ENCODE measurements around the gene LONRF2. TPM values are rescaled to one million over a fixed set of nuclear protein-coding genes. Genes with fewer than 3 reads are reported as not detected.

The LONRF2 gene
- total RNA-seq, 3 donors from 2014 or later: 5.1 to 24.9 (median 19.9) TPM

- Histone ChIP-seq H3K27ac (peak overlapping the region; percentile 80 to 81), H3K4me1 (peaks cover 0 to 5% of the 10 kb centered on the region in 2 donors), H3K9me3 (no peaks in the 10 kb centered on the region), H3K4me3 (no peak overlapping the region), H3K27me3 (no peaks in the 10 kb centered on the region), H3K36me3 (no peaks in the 10 kb centered on the region)
- TF ChIP-seq CTCF (IDR thresholded peaks at IDR 0.05) (no peak), POLR2A (IDR thresholded peaks at IDR 0.05) (no peak), POLR2AphosphoS5 (IDR thresholded peaks at IDR 0.05) (no peak)
- intact Hi-C loops (cut with DNase I; ENCODE audit: low total_unique reads): no loop called here
- DNase-seq (ENCODE audit: low spot score in 2 of 2): peak in 1 of 2 donors; percentile 52
Measured at GRCh38 chr2:100292022-100292580, 30.2 kb downstream of the LONRF2 start.

GRCh38 chr2:100291152-100291970 is 30.9 kb downstream of the LONRF2 start:
- Histone ChIP-seq H3K27ac (peak overlapping the region; percentile 80 to 81), H3K27me3 (no peaks in the 10 kb centered on the region), H3K4me1 (peaks cover 0 to 5% of the 10 kb centered on the region in 2 donors), H3K4me3 (no peak overlapping the region), H3K36me3 (no peaks in the 10 kb centered on the region), H3K9me3 (no peaks in the 10 kb centered on the region)
- intact Hi-C loops (cut with DNase I; ENCODE audit: low total_unique reads): no loop called here
- no peak for TF ChIP-seq CTCF (IDR thresholded peaks at IDR 0.05)
- TF ChIP-seq POLR2A (IDR thresholded peaks at IDR 0.05): no peak
- no peak for TF ChIP-seq POLR2AphosphoS5 (IDR thresholded peaks at IDR 0.05)
- peak; percentile 66 to 71 for DNase-seq (ENCODE audit: low spot score in 2 of 2)

- H3K27me3 ChIP-seq: no peaks in the 10 kb centered on the region
- intact Hi-C loops (cut with DNase I; ENCODE audit: low total_unique reads): no loop called here
- no peak overlapping the region for H3K4me3 ChIP-seq
- H3K9me3 ChIP-seq: no peaks in the 10 kb centered on the region
- peak overlapping the region; percentile 35 to 80 for H3K27ac ChIP-seq
- peaks cover 0 to 5% of the 10 kb centered on the region in 2 donors for H3K4me1 ChIP-seq
- no peaks in the 10 kb centered on the region for H3K36me3 ChIP-seq
- no peak for DNase-seq (ENCODE audit: low spot score in 2 of 2)
- TF ChIP-seq POLR2A (IDR thresholded peaks at IDR 0.05) (no peak), CTCF (IDR thresholded peaks at IDR 0.05) (no peak), POLR2AphosphoS5 (IDR thresholded peaks at IDR 0.05) (no peak)
Measured at GRCh38 chr2:100290718-100291151, 31.6 kb downstream of the LONRF2 start.

GRCh38 chr2:100289020-100289419 is 33.3 kb downstream of the LONRF2 start:
- DNase-seq (ENCODE audit: low spot score in 2 of 2): no peak
- intact Hi-C loops (cut with DNase I; ENCODE audit: low total_unique reads): no loop called here
- H3K9me3 ChIP-seq: no peaks in the 10 kb centered on the region
- H3K27ac ChIP-seq: no peak overlapping the region
- TF ChIP-seq POLR2AphosphoS5 (IDR thresholded peaks at IDR 0.05) (no peak), POLR2A (IDR thresholded peaks at IDR 0.05) (no peak), CTCF (IDR thresholded peaks at IDR 0.05) (no peak)
- peaks cover 0 to 5% of the 10 kb centered on the region in 2 donors for H3K4me1 ChIP-seq
- no peaks in the 10 kb centered on the region for H3K36me3 ChIP-seq
- H3K4me3 ChIP-seq: no peak overlapping the region
- H3K27me3 ChIP-seq: no peaks in the 10 kb centered on the region

GRCh38 chr2:100286318-100286717 is 36.0 kb downstream of the LONRF2 start:
- no peak for DNase-seq (ENCODE audit: low spot score in 2 of 2)
- no peaks in the 10 kb centered on the region for H3K36me3 ChIP-seq
- H3K4me3 ChIP-seq: no peak overlapping the region
- TF ChIP-seq POLR2A (IDR thresholded peaks at IDR 0.05): no peak
- TF ChIP-seq POLR2AphosphoS5 (IDR thresholded peaks at IDR 0.05): no peak
- TF ChIP-seq CTCF (IDR thresholded peaks at IDR 0.05): no peak
- H3K9me3 ChIP-seq: no peaks in the 10 kb centered on the region
- no peaks in the 10 kb centered on the region for H3K27me3 ChIP-seq
- peaks cover 0 to 1% of the 10 kb centered on the region in 2 donors for H3K4me1 ChIP-seq
- H3K27ac ChIP-seq: peak overlapping the region in 1 of 2 donors; percentile 50
- intact Hi-C loops (cut with DNase I; ENCODE audit: low total_unique reads): no loop called here

All from breast epithelium (tissue), 4 donors.